ENCODE results near the gene SLC29A4.
"Not testable (repeated sequence)": the region's sequence is repeated elsewhere in the genome, so short reads cannot be mapped to it uniquely, and the experiment has no call there.

The SLC29A4 gene

DNA sequence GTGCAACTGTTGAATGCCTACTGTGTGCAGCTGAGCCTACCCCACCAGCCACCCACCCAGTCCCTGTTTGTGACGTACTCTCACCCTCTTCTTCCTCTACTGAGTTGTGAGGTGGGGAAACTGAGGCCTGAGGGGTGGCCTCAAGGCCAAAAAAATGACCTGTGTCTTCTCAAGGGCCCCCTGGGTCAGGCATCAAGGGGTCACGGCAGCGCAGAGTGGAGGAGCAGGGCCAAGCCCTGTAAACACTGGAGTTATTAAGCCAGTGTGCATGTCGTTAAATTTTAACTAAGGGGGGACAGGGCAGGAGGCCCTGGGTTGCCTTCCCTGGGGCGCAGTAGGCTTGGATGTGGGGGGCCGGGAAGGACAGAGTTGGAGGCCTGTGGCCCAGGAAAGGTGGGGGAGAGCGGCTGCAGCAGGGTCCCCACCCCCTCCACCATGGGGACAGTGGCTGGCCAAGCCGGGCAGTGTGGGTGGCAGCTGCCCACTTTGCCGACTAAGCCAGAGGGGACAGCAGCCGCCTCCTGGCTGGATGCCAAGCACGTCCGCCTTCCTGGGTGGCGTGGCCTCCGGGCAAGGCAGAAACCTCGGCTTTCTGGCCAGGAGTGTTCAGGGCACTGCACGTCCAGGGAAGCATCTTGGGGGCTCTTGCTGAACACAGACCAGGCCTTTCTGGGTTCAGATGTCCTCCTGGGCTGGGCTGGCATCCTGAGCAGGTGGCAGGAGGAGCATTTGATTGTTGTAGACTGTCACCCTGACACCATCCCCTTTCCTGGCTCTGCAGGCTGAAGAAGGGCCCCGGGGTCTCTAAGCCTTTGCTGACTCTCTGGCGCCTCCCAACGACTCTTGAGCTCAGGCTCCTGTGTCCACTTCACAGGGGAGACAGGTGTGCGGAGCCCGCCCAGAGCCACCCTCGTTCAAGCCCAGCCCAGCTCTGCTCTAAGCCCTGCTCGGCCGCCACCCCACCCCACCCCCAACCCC is 1.9 kb downstream of the SLC29A4 start:
- no peak for TF ChIP-seq ZFX (IDR thresholded peaks at IDR 0.05; ENCODE audit: borderline replicate concordance)
- TF ChIP-seq, protein P1, sequence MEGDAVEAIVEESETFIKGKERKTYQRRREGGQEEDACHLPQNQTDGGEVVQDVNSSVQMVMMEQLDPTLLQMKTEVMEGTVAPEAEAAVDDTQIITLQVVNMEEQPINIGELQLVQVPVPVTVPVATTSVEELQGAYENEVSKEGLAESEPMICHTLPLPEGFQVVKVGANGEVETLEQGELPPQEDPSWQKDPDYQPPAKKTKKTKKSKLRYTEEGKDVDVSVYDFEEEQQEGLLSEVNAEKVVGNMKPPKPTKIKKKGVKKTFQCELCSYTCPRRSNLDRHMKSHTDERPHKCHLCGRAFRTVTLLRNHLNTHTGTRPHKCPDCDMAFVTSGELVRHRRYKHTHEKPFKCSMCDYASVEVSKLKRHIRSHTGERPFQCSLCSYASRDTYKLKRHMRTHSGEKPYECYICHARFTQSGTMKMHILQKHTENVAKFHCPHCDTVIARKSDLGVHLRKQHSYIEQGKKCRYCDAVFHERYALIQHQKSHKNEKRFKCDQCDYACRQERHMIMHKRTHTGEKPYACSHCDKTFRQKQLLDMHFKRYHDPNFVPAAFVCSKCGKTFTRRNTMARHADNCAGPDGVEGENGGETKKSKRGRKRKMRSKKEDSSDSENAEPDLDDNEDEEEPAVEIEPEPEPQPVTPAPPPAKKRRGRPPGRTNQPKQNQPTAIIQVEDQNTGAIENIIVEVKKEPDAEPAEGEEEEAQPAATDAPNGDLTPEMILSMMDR (IDR thresholded peaks at IDR 0.05) = peak; percentile 42
- no peak overlapping the region for H3K27ac ChIP-seq

DNA sequence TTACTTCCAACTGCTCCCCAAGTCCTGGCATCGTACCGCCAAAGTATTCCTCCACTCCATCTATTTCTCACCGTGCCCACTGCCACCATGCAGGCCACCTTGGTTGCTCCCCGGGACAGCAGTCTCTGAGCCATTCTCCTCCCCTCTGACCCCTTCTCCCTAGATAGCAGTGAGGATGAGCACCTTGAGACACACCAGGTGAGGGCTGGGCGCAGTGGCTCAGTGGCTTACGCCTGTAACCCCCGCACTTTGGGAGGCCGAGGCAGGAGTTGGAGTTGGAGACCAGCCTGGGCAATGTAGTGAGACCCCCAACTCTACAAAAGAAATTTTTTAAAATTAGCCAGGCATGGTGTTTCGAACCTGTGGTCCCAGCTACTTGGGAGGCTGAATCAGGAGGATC is 4.2 kb downstream of the SLC29A4 start:
- TF ChIP-seq, protein P1 (IDR thresholded peaks at IDR 0.05) = no peak
- no peak for TF ChIP-seq ZFX (IDR thresholded peaks at IDR 0.05; ENCODE audit: borderline replicate concordance)
- H3K27ac ChIP-seq = no peak overlapping the region

DNA sequence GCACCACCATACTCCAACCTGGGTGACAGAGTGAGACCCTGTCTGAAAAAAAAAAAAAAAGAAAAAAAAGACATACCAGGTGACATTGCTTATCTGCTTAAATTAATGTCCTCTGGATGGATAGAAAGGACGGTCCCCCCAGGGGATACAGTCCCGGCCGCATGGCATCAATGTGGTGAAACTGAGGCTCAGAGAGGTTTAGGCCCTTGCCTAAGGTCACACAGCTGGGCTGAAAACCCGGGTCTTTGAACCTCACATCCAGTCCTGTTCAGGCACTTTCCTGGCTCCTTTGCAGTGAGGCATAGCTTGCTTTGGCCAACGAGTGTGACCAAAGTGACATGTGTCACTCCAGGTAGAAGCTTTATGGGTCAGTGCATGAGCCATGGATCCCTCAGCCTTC is 4.6 kb downstream of the SLC29A4 start:
- not testable (repeated sequence) for H3K27ac ChIP-seq

DNA sequence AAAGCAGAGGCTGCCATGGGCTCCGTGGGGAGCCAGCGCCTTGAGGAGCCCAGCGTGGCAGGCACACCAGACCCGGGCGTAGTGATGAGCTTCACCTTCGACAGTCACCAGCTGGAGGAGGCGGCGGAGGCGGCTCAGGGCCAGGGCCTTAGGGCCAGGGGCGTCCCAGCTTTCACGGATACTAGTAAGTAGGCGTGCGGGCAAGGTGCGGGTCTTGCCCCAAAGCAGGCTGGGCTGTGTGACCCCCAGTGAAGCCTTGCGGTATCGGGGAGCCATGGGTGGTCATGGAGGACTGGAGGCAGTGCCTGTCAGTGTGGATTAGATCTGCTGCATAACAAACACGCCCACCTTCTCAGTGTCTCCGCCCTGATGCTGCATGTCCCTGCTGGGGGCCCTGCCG is 5.1 kb downstream of the SLC29A4 start:
- H3K27ac ChIP-seq = no peak overlapping the region
- no peak for TF ChIP-seq ZFX (IDR thresholded peaks at IDR 0.05; ENCODE audit: borderline replicate concordance)
- TF ChIP-seq, protein P1 (IDR thresholded peaks at IDR 0.05) = no peak

DNA sequence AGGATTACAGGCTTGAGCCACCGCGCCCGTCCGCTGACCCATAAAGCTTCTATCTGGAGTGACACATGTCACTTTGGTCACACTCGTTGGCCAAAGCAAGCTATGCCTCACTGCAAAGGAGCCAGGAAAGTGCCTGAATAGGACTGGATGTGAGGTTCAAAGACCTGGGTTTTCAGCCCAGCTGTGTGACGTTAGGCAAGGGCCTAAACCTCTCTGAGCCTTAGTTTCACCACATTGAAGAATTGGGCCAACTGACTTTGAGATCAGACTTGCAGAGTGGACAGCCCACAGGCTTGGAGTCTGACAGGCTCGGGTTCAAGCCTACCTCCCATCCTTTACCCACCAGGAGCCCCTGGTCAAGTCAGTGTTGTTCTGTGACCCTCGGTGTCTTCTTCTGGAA is 5.8 kb downstream of the SLC29A4 start:
- not testable (repeated sequence) for H3K27ac ChIP-seq

DNA sequence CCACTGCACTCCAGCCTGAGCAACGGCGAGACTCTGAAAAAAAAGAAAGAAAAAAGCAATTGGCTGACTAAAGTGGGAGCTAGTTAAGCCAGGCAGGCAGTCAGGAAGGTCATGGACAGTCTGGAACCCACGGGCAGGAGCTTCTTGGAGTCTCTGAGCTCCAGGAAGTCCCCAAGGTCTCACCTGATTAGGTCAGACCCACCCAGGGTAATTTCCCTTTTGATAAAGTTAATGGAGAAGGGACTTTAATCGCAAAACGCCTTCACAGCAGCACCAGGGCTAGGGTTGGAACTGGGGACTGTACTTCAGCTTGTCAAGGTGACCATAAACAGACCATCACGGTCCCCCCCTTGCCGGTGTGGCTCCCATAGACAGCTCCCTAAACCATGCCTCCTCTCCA is 6.6 kb downstream of the SLC29A4 start:
- no peak for TF ChIP-seq ZFX (IDR thresholded peaks at IDR 0.05; ENCODE audit: borderline replicate concordance)
- TF ChIP-seq, protein P1 (IDR thresholded peaks at IDR 0.05) = no peak
- no peak overlapping the region for H3K27ac ChIP-seq

DNA sequence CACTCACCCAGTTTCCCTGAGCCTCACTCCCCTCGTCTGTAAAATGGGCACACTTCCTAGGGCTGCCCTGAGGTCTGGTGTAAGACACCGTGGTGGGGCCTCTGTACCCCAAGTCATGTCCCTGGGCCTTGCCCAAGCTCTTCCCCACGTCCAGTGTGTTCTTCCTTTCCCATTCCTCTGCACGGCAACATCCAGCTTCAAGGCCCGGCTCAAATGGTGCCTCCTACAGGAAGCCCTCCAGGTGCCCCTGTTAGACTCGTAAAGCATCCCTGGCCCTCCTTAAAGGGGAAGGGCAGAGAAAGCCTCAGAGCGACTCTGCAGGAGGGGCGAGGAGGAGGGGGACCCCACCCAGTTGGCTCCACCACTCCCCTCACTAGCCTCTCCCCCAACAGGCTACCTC is 8.6 kb downstream of the SLC29A4 start:
- TF ChIP-seq, protein P1 (IDR thresholded peaks at IDR 0.05) = no peak
- no peak for TF ChIP-seq ZFX (IDR thresholded peaks at IDR 0.05; ENCODE audit: borderline replicate concordance)

DNA sequence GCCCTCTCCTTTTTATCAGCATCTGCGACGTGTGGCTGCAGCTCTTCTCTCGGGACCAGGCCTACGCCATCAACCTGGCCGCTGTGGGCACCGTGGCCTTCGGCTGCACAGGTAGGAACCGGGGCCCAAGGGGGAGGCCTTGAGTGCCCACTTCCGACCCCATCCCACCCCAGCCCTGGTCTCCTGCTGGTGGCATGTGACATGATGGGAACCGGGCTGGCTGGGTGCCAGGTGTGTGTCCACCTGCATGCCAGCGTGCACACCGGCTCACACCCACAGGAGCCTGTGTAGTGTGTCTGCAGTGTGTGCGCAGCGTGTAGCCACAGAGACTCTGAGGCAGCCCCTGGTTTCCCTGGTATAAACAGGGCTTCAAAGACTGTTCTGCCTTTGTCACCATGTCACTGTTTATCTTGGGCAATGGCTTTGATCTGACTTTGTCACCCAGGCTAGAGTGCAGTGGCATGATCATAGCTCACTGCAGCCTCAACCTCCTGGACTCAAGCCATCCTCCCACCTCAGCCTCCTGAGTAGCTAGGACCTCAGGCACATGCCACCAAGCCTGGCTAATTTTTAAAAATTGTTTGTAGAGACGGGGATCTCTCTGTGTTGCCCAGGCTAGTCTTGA is 9.1 kb downstream of the SLC29A4 start:
- not testable (repeated sequence) for H3K27ac ChIP-seq

More for the DNA sequence above, 8.6 kb downstream of the SLC29A4 start:
- no peak overlapping the region for H3K27ac ChIP-seq
